Measurements from ENCODE around the gene IFI27L1.

The IFI27L1 gene

GRCh38 chr14:94043756-94044475, 37.2 kb upstream of the IFI27L1 start:
- no peak overlapping the region for H3K4me3 ChIP-seq (ENCODE audit: low read depth, low read length)
- TF ChIP-seq CTCF (IDR thresholded peaks at IDR 0.05; ENCODE audit: low read depth, low read length): no peak

DNA sequence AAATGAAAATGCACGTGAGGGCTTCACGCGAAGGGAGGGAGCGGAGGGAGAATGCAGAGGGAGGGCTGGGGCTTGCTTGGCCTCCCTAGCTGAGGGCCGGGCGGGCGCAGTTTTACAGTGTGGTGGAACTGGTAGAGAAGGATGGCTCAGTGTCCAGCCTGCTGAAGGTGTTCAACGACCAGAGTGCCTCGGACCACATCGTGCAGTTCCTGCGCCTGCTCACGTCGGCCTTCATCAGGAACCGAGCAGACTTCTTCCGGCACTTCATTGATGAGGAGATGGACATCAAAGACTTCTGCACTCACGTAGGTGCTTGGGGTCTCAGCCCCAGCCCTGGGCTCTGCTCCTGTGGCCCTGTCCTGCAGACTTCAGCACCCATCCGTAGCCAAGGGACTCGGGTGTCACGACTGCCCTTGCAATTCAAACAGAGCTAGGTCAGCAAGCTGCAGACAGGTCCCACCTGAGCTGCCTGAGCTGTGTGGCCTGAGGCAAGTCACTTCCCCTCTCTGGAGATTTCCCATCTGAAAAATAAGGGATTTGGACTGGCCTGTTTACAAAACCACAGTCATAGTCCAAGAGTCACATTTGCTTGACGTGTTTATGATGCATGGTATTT, 36.5 kb upstream of the IFI27L1 start:
- no peak for TF ChIP-seq CTCF (IDR thresholded peaks at IDR 0.05; ENCODE audit: low read depth, low read length)
- no peak overlapping the region for H3K4me3 ChIP-seq (ENCODE audit: low read depth, low read length)

DNA sequence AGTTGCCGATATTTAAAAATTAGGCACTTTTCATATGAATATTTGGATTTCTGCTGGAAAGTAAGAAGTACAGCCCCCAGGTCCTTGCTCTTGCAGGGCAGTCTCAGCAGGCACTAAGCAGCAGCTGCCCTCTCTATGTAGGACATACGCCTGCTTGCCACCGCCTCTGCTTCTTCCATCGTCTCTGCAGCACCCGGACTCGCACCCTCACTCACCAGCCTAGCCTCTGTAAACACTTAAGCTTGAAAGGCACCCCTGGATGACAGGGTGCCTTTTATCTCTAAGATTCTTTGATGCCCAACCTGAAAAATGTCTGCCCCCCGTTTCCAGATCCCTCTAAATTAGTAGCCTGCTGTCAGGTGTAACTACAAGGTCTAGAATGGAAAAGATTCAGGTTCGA, 36.0 kb upstream of the IFI27L1 start:
- H3K4me3 ChIP-seq (ENCODE audit: low read depth, low read length): no peak overlapping the region
- no peak for TF ChIP-seq CTCF (IDR thresholded peaks at IDR 0.05; ENCODE audit: low read depth, low read length)

DNA sequence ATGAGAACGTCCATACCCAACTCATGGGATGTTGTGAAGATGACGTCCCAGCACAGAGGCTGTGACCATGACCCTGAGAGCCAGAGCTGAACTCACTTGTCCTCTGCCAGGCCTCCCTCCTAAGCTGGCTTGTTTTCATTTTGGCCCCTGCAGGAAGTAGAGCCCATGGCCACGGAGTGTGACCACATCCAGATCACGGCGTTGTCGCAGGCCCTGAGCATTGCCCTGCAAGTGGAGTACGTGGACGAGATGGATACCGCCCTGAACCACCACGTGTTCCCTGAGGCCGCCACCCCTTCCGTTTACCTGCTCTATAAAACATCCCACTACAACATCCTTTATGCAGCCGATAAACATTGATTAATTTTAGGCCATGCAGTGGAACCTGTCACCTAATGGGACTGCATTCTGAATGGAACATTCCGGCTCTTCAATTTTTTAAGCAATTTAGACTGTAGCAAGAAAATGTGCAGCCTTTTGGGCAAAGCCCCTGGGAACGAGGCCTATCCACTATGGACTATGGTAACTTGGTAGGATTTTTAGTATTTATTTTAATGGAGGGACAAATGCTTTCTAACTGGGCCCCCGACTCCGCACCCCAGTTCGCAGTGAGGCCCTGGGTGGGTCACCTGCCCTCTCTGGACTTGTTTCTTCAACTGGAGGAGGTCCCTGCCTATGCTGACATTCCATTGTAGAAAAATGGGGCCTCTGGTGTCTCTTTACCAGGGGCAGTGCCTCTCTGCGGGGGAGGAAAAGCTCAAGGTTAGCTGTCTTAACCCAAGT, 35.4 kb upstream of the IFI27L1 start:
- TF ChIP-seq CTCF (IDR thresholded peaks at IDR 0.05; ENCODE audit: low read depth, low read length): no peak
- no peak overlapping the region for H3K4me3 ChIP-seq (ENCODE audit: low read depth, low read length)

GRCh38 chr14:94046696-94047250, 34.3 kb upstream of the IFI27L1 start:
- H3K4me3 ChIP-seq (ENCODE audit: low read depth, low read length): no peak overlapping the region
- no peak for TF ChIP-seq CTCF (IDR thresholded peaks at IDR 0.05; ENCODE audit: low read depth, low read length)

GRCh38 chr14:94047581-94047980, 33.5 kb upstream of the IFI27L1 start:
- no peak overlapping the region for H3K4me3 ChIP-seq (ENCODE audit: low read depth, low read length)
- TF ChIP-seq CTCF (IDR thresholded peaks at IDR 0.05; ENCODE audit: low read depth, low read length): no peak

Data from WI38 (cell line).